GM18520 (cell line): ENCODE measurements around the gene IGSF9B.
"Not testable (repeated sequence)": the region's sequence is repeated elsewhere in the genome, so short reads cannot be mapped to it uniquely, and the experiment has no call there.

Experiments
- ATAC-seq: cut with Tn5 transposase; IDR thresholded peaks from one replicate; pipeline ENCODE4 v1.9.1; 2021; ENCODE audit not compliant: unreplicated experiment

The IGSF9B gene, protein sequence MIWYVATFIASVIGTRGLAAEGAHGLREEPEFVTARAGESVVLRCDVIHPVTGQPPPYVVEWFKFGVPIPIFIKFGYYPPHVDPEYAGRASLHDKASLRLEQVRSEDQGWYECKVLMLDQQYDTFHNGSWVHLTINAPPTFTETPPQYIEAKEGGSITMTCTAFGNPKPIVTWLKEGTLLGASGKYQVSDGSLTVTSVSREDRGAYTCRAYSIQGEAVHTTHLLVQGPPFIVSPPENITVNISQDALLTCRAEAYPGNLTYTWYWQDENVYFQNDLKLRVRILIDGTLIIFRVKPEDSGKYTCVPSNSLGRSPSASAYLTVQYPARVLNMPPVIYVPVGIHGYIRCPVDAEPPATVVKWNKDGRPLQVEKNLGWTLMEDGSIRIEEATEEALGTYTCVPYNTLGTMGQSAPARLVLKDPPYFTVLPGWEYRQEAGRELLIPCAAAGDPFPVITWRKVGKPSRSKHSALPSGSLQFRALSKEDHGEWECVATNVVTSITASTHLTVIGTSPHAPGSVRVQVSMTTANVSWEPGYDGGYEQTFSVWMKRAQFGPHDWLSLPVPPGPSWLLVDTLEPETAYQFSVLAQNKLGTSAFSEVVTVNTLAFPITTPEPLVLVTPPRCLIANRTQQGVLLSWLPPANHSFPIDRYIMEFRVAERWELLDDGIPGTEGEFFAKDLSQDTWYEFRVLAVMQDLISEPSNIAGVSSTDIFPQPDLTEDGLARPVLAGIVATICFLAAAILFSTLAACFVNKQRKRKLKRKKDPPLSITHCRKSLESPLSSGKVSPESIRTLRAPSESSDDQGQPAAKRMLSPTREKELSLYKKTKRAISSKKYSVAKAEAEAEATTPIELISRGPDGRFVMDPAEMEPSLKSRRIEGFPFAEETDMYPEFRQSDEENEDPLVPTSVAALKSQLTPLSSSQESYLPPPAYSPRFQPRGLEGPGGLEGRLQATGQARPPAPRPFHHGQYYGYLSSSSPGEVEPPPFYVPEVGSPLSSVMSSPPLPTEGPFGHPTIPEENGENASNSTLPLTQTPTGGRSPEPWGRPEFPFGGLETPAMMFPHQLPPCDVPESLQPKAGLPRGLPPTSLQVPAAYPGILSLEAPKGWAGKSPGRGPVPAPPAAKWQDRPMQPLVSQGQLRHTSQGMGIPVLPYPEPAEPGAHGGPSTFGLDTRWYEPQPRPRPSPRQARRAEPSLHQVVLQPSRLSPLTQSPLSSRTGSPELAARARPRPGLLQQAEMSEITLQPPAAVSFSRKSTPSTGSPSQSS (N-terminal part only)

DNA sequence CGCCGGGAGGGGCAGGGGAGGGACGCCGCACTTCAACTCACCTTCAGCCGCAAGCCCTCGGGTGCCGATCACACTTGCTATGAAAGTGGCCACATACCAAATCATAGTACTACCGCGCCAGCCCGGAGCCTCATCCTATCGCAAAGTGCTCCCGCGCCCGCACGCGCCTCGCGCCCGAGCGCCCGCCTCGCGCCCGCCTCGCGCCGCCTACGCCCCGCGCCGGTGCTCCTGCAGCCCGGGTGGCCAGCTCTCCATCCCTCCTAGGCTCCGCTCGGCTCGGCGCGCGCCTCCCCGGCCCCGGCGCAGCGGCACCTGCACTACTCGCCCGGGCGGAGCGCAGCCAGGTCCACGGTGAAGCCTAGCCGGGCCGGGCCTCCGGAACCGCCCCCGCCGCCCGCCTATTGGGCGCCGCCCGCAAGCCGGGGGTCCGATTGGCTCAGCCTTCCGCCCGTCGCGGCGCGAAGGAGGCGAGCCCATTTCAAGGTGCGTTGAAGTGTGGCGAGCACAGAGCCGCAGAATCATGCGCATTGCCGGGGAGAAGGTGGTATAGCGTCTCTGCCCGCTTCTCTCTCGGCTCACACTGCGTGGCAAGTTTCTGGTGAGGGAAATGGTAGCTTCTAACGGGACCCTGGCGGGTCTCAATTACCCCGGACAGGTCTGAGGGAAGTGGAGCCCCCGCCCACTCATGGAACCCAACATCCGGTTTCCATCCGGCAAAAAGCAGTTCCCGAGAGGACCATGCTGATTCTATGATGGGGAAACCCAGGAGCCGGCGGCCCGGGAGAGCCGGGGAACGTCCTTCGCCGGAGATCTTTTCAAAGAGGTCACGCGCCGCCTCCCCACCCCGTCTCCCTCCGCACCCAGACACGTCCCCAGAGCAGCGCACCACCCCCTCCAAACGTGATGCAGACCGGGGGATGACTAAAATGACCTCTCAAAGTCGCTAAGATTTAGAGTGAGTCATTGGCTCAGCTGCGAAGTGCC lies at the start of gene IGSF9B:
Gene IGSF9B (minus strand): TSS at position 319 of the 984 bp plus-strand sequence. CDS start 214 bp downstream, at position 105.
- ATAC-seq: peak; percentile 97

DNA sequence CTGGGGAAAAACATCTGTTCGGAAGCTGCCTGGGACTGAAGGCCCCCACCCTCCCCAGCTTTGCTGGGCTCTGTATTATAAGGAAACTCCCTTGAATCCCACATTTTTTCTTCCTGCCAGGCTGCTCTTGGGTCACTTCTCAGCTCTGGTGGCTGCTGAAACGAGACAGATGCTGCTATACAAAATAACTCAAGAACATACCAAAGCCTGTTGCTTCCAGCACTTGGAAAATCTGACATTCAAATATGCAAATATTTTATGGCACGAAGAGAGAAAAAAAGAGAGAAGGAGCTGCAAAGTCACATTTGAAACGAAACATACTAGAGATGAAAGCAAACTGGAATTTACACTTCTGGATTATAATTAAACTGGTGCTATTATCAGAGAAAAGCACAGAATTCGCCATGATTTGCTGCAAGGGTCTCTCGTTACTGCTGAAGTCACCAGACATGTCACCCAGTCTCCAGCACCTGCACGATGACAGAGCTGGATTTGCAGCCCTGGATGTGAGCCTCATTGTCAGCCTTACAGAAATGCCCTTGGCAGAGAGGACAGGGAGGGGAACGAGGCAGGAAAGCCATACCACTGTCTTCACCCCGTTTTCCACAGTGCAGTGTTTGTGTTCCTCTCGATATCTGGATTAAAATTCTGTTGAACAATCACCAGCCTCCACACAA lies 47.9 kb upstream of the IGSF9B start:
- ATAC-seq: no peak

DNA sequence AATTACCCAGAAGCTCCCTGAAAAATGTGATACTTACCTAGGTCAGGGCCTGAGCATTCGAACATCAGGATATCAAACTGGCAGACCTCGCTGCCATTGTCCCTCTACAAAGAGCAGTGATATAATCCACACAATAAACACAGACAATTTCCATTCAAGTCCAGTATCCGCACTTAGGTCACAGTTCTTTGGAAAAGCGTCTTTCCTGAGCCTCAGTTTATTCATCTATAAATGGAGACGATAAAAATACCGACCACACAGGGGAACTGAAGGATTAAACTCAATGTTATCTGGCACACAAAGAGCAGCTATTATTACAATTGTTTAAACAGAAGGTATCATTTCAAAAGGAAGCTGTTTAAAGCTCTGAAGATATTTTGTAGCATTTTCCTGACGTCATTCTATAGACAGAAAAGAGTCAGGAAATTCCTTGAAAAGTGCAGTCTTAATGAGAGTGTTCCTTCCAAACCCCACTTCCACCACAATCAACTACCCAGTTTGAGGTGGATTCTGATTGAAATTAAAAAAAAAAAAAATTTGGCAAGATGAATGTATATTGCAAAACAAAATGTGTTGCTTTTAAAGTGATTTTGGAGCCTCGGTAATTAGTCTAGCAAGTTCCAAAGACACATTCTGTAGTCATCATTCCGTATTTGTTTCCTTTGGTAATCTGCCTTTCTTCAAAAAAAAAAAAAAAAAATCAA lies 47.2 kb upstream of the IGSF9B start:
- ATAC-seq: no peak

DNA sequence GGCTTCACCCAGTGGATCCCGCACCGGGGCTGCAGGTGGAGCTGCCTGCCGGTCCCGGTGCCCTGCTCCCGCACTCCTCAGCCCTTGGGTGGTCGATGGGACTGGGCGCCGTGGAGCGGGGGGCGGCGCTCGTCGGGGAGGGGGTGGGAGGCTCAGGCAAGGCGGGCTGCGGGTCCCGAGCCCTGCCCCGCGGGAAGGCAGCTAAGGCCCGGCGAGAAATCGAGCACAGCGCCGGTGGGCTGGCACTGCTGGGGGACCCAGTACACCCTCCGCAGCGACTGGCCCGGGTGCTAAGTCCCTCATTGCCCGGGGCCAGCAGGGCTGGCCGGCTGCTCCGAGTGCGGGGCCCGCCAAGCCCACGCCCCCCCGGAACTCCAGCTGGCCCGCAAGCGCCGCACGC lies 46.1 kb upstream of the IGSF9B start:
- not testable (repeated sequence) for ATAC-seq

DNA sequence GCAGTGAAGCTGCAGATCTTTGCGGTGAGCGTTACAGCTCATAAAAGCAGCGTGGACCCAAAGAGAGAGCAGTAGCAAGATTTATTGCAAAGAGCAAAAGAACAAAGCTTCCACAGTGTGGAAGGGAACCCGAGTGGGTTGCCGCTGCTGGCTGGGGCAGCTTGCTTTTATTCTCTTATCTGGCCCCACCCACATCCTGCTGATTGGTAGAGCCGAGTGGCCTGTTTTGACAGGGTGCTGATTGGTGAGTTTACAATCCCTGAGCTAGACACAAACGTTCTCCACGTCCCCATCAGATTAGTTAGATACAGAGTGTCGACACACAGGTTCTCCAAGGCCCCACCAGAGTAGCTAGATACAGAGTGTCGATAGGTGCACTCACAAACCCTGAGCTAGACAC lies 45.6 kb upstream of the IGSF9B start:
- ATAC-seq: not testable (repeated sequence)

DNA sequence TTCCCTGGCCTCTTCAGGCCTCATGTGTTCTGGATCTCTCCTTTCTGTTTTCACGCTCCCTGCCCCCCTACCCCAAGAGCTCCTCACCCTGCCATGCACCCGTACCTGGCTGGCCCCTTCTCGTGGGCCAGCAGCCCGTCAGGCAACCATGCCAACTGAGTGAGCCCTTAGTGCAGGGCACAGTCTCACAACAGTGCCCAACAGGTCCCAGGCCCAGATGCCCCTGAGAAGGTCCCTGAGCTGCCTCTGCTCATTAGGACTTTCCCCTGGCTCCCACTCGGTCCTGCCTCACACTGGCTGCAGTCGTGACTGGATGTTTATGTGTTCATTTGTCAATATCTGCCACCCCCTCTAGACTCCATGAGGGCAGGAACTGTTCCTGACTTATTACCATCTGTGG lies 44.8 kb upstream of the IGSF9B start:
- no peak for ATAC-seq

DNA sequence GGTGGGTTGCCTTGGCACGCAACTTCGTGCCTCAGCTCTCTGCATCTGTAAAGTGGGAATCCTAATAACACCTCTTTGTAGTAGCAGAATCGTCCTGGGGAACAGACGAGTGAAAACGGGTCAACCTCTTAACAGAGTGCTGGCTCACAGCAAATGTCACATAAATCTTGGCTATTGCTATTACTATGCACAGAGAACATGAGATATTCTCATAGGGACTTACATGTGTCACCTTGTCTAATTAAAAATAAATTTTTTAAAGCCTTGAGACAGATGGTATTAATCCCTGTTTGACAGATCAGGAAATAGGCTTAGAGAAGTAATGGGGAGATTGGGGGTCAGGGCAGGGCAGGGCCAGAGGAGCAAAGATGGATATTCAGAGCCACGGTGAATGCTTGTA lies 44.3 kb upstream of the IGSF9B start:
- no peak for ATAC-seq

DNA sequence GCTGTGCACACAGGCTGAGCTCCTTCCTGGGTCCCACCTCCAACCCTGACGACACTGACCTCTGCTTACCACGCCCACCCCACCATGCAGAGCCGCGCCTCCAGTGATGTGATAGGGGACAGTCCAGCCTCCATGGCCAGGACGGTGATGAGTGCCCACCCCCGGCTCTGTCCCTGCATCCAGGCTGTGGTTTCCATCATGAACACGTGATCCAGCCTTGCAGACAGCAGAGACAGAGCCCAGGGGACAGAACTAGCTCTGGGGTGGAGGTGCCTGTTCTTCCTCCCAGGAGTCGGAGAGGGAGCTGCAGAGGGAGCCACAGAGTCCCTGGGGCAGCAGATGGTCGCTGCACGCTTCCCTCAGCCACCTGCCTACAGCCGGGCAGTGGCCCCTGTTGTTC lies 42.6 kb upstream of the IGSF9B start:
- ATAC-seq: no peak

DNA sequence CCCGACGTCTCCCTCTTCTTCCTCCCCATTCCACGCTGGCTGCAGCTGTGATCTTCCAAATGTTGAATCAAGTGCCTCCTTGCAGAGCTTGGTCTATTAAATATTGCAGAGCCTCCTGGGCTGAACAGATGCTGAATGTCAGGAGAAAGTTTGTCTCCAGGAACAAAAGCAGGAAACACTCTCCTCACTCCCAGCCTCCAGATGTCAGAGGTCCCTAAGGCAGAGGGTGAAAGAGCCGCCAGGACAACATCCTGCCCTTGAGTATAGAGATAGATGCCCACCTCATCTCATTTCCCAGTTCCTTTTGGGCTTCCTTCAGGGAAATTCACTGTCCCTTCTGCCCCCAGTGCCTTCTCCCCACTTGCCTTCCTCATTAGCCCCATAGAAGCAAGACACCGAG lies 40.8 kb upstream of the IGSF9B start:
- no peak for ATAC-seq

DNA sequence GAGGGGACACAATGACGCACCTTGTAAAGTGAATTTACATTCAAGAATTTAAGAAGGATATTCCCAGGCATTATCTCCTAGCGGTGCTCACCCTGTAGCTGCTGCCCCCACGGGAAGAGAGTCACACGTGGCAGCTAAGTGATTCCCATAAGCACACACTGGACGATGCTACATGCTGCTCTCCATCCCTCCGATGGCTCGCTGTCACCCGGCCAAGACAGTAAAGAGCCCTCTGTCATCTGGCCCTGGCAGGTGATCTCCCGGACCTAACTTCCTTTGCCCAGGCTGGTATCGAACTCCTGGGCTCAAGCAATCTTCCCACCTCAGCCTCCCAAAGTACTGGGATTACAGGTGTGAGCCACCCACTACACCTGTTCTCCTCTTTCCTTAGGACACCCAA lies 39.9 kb upstream of the IGSF9B start:
- no peak for ATAC-seq

DNA sequence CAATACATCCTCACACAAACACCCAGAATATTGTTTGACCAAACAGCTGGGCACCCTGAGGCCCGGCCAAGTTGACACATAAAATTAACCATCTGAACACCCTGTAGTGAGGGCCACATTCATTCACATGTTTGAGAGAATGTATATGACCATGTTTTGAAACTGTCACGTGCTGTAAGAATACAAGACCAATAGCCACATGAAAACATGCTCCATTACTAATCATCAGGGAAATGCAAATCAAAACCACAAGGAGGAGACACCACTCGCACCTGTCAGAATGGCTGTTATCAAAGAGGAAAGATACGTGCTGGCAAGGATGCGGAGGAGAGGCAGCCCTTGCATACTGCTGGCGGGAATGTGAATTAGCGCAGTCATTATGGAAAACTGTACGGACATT lies 38.3 kb upstream of the IGSF9B start:
- ATAC-seq: no peak

DNA sequence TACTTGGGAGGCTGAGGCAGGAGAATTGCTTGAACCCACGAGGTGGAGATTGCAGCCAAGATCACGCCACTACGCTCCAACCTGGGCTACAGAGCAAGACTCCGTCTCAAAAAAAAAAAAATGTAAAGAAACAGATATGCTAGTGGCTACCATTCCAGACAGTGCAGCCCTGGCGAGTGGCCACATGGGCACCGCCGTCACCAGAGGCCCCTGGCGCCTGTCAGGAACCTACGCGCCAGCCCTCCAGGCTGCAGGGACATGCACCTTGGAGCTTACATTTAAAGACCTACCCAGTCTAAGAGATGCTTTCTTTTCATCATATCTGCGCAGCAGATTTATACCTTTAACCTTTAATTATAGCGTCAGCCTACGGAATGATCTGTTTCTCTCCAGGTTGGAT lies 37.2 kb upstream of the IGSF9B start:
- ATAC-seq: no peak

DNA sequence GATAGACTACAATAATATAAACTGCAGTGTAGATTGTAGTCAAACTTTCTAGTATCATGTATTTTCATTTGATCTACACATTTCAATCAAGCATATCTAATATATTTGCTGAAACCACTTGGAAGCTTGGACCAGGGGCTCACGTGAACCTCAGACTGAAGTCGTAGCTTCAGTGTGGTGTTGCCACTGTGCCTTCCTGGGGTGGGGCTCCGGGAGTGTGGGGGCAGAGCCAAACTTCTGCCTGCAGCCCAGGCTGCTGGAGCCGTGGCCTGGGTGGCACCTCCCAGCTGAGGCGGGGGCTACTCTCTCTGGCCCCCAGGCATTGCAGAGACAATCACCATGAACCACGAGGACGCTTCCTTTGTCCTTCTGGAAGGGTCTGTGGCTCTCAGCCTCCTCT lies 36.3 kb upstream of the IGSF9B start:
- no peak for ATAC-seq

DNA sequence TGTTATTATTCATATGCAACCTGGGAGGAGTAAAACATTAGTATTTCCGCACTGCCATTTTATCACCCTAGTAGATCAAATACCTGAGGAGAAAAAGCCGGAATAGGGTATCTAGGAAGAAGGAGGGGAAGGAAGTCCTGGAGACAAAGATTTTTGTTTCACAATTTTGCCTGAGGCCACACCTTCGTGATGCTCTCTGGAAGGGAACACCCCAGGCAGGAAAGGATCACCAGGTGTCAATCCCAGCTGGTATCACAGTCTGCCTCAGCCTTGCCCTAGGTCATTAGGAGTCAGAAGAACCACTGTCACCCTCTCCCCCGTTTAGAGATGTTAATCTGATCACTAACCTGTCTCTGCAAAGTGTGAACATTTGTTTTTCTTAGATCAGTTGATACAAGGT lies 35.4 kb upstream of the IGSF9B start:
- ATAC-seq: no peak

DNA sequence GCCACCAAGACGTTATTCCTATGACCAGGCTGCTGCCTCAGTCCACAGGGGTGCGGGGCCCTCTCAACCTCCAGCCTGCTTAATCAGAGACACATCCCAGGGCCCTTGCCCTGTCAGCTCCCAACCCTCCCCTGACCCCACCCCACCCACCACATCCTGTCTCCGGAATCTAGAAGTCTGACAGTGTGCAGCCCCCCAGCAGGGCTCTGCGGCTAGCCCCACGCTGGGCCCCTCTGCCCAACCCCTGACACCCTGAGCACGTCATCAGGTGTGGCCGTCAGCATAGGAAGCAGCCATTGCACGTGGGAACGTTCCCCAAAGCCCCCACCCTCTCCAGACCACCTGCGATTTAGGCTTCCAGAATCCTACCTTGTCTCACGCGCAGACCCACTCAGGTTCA lies 34.3 kb upstream of the IGSF9B start:
- no peak for ATAC-seq

DNA sequence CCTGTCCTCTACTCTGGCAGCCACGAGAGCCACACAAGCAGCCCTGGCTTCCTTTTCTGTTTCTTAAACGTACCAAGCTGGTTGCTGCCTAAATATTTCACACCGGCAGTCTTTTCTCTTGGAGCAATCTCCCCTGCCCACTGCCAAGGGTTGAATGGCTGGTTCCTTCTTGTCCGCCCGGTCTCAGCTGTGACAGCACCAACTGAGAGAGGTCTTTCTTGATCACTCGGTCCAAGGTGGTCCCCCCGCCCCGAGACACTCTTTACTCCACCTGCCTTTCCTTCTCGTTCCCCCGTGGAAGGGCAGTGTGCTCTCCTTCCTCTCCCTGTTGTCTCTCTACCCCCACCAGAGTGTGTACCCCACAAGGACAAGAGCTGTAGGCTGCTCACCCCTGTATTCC lies 33.7 kb upstream of the IGSF9B start:
- ATAC-seq: no peak

DNA sequence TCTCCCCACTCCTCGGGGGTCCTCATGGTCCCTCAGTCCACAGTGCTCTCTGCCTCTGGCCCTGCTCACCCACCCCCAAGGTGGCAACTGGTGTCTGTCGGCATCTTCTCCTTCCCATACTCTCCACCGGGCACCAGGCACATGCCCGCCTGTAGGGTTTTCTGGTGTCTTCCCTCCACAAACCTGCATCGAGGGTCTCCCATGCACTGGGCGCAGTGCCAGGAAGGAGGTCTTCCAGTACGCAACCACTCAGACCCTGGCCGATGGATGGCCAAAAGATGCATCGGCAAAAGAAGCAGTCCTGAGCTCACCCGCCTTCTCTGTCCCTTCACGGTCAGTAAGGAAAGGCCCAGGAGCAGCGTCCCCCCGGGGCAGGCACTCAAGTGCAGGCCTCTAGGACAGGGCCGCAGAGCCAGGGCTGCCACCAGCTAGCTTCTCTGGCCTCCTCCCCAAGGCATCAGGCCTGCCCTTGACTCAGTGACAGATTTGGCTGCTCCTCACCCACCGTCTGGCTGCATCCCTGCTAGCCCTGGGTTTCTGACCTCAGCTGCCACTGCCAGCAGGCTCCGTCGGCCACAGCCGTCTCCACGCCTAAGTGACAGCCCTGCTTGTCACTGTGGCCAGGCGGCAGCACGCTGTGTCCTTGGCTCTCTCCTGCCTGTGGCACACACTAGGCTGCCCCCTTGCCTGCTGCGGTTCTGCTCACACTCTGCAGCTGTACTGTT lies 32.1 kb upstream of the IGSF9B start:
- ATAC-seq: no peak

DNA sequence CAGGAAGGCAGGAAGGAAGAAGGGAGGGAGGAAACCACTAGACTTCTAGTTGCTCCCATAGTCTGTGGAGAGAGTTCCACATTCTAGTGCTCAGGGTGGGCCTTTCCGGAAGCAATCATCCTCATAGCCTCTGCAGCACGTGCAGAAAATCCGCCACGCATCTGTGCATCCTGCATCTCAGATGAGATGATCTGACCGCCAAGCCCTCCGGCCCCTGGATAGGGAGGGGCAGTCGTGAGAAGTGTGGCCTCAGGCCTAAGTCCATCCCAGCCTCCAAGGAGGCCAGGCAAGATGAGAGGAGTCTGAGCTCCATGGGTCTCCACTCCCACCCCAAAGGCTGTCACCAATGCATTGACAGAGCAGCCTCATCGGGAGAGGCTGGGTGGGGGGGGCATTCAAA lies 30.4 kb upstream of the IGSF9B start:
- no peak for ATAC-seq
